HepG2 (cell line): ENCODE results near the gene IFNA7. TPM values are rescaled to one million over a fixed set of nuclear protein-coding genes. Genes with fewer than 3 reads are reported as not detected.
"Not testable (repeated sequence)": the region's sequence is repeated elsewhere in the genome, so short reads cannot be mapped to it uniquely, and the experiment has no call there.

ENCODE experiments used
- ATAC-seq: fragments of 200-7000 bp; cut with Tn5 transposase; 3 replicates; pipeline ENCODE4 v1.9.1; 2020; ENCODE audit warnings: mild to moderate bottlenecking, moderate library complexity
- BruUV-seq: library from RNA; stranded (reverse); fragments of 400-500 nt; replicated peaks from 2 replicates; lab custom pipeline; 2021; lab: Mats Ljungman, UMichigan
- CTCF ChIA-PET: fragments of 300-600 bp; formaldehyde crosslinking; extraction: SDS; loops from one replicate; lab custom pipeline; 2021; ENCODE audit warnings: low total read pairs, inconsistent platforms, low intra/inter-chr PET ratio; lab: Yijun Ruan, JAX
- POLR2A ChIA-PET: fragments of 350-600 bp; sonication (Branson Sonifier 250); formaldehyde crosslinking; loops from one replicate; lab custom pipeline; 2020; ENCODE audit warnings: antibody characterized with exemption, inconsistent platforms; lab: Yijun Ruan, JAX
- DNase-seq: peaks from one replicate; pipeline ENCODE4 v3.0.0-alpha.2; 2015; ENCODE audit warnings: low spot score
- FAIRE-seq: peaks from 3 replicates; lab custom pipeline; 2011; peaks lifted over from hg19 to GRCh38; lab: Jason Lieb, UNC
- H2AFZ ChIP-seq: one replicate; pipeline ENCODE4 v1.6.1; 2011; ENCODE audit warnings: low read length, inconsistent platforms
- H3K27ac ChIP-seq: fragments of 300-600 bp; 3 replicates; pipeline ENCODE4 v1.8.0; 2011; ENCODE audit warnings: mixed run types, mild to moderate bottlenecking, mixed read lengths, low read length, inconsistent platforms; ENCODE audit not compliant: insufficient read depth; ENCODE audit errors: extremely low read length
- H3K27me3 ChIP-seq, 2 experiments: fragments of 200-600 bp in 1 of 2; 2 replicates in 1 of 2; 3 replicates in 1 of 2; pipeline versions ENCODE4 v1.6.0 to v1.8.0; 2011; ENCODE audit warnings: low read length in 2 of 2, mild to moderate bottlenecking in 2 of 2, moderate library complexity in 2 of 2, inconsistent platforms in 1 of 2; ENCODE audit not compliant: insufficient read depth in 2 of 2, control insufficient read depth in 1 of 2
- H3K36me3 ChIP-seq, 2 experiments: fragments of 200-600 bp in 1 of 2; replicated peaks in 1 of 2; 2 replicates in 1 of 2; 3 replicates in 1 of 2; pipeline versions ENCODE4 v1.5.1 to v1.8.0; 2011; ENCODE audit warnings: low read length in 2 of 2, inconsistent platforms in 1 of 2; ENCODE audit not compliant: insufficient read depth in 2 of 2, control insufficient read depth in 1 of 2
- H3K4me1 ChIP-seq: 2 replicates; pipeline ENCODE4 v1.5.1; 2012; ENCODE audit warnings: low read length, inconsistent platforms; ENCODE audit not compliant: insufficient read depth
- H3K4me2 ChIP-seq: 2 replicates; pipeline ENCODE4 v1.6.0; 2011; ENCODE audit warnings: low read depth, low read length, inconsistent platforms
- H3K4me3 ChIP-seq, 3 experiments: fragments of 200-600 bp in 1 of 3; sonication (generic), shearing (Covaris generic) in 1 of 3; replicated peaks in 1 of 3; 2 replicates each; pipeline ENCODE4 v1.5.1; 2011 to 2016; ENCODE audit warnings: low read length in 3 of 3, inconsistent platforms in 2 of 3, low read depth in 2 of 3, mild to moderate bottlenecking in 2 of 3, control low read depth in 1 of 3, mixed read lengths in 1 of 3; ENCODE audit not compliant: insufficient read depth in 1 of 3
- H3K79me2 ChIP-seq: one replicate; pipeline ENCODE4 v1.6.1; 2011; ENCODE audit warnings: low read length, inconsistent platforms; ENCODE audit not compliant: insufficient read depth
- H3K9ac ChIP-seq: 2 replicates; pipeline ENCODE4 v1.6.0; 2011; ENCODE audit warnings: mild to moderate bottlenecking, low read depth, low read length, inconsistent platforms; ENCODE audit not compliant: insufficient read depth
- H3K9me3 ChIP-seq: 2 replicates; pipeline ENCODE4 v1.5.1; 2012; ENCODE audit warnings: mild to moderate bottlenecking, low read length
- H4K20me1 ChIP-seq: 2 replicates; pipeline ENCODE4 v1.6.0; 2011; ENCODE audit warnings: inconsistent platforms, mild to moderate bottlenecking, low read length, moderate library complexity; ENCODE audit not compliant: insufficient read depth
- DBP ChIP-seq: sonication (generic); formaldehyde crosslinking; IDR thresholded peaks from 2 replicates; pipeline ENCODE4 v1.4.0; 2020; ENCODE audit warnings: missing genetic modification reagents; ENCODE audit errors: not compliant biosample characterization
- FOXK1 ChIP-seq: sonication (generic); formaldehyde crosslinking; IDR thresholded peaks from 2 replicates; pipeline ENCODE4 v1.4.0; 2020; ENCODE audit warnings: low read depth, missing genetic modification reagents, borderline replicate concordance
- FOXP1 ChIP-seq, 2 experiments: fragments of 450-650 bp in 1 of 2; IDR thresholded peaks; 2 replicates each; pipeline ENCODE4 v1.6.1; 2017 to 2018; ENCODE audit warnings: antibody characterized with exemption in 1 of 2
- GABPB1 ChIP-seq: IDR thresholded peaks from 2 replicates; pipeline ENCODE4 v1.6.1; 2016; ENCODE audit warnings: mild to moderate bottlenecking, missing genetic modification reagents, moderate library complexity, missing compliant biosample characterization
- GMEB2 ChIP-seq: IDR thresholded peaks from 2 replicates; pipeline ENCODE4 v1.6.1; 2016; ENCODE audit warnings: missing biosample characterization, missing genetic modification reagents, low read depth
- KAT7 ChIP-seq: IDR thresholded peaks from 2 replicates; pipeline ENCODE4 v1.6.1; 2018; ENCODE audit warnings: borderline replicate concordance, missing compliant biosample characterization
- SMARCC2 ChIP-seq: fragments of 450-650 bp; IDR thresholded peaks from 2 replicates; pipeline ENCODE4 v1.6.1; 2017; ENCODE audit warnings: antibody characterized with exemption, mild to moderate bottlenecking
- SP4 ChIP-seq: sonication (generic); formaldehyde crosslinking; IDR thresholded peaks from 2 replicates; pipeline ENCODE4 v1.8.1; 2023; ENCODE audit warnings: mild to moderate bottlenecking, missing genetic modification reagents
- U2AF1 ChIP-seq: fragments of 200-400 bp; formaldehyde crosslinking; optimal IDR thresholded peaks from 2 replicates; pipeline ENCODE3; 2017; ENCODE audit warnings: mild to moderate bottlenecking, low read depth, low read length
- ZFP36L2 ChIP-seq: sonication (generic); formaldehyde crosslinking; IDR thresholded peaks from 2 replicates; pipeline ENCODE4 v1.4.0; 2020; ENCODE audit warnings: missing genetic modification reagents
- ZNF275 ChIP-seq: sonication (generic); formaldehyde crosslinking; IDR thresholded peaks from 2 replicates; pipeline ENCODE4 v1.8.0; 2022; ENCODE audit warnings: missing genetic modification reagents, mild to moderate bottlenecking, inconsistent platforms, borderline replicate concordance
- ZNF543 ChIP-seq: sonication (generic); formaldehyde crosslinking; IDR thresholded peaks from 2 replicates; pipeline ENCODE4 v1.4.0; 2020; ENCODE audit warnings: mild to moderate bottlenecking, missing genetic modification reagents
- ZNF747 ChIP-seq: sonication (generic); formaldehyde crosslinking; IDR thresholded peaks from 2 replicates; pipeline ENCODE4 v1.8.1; 2023; ENCODE audit warnings: missing genetic modification reagents, mild to moderate bottlenecking, borderline replicate concordance
- ZNF777 ChIP-seq: sonication (generic); formaldehyde crosslinking; IDR thresholded peaks from 2 replicates; pipeline ENCODE4 v1.4.0; 2020; ENCODE audit warnings: missing genetic modification reagents
- ZNF816 ChIP-seq: sonication (generic); formaldehyde crosslinking; IDR thresholded peaks from 2 replicates; pipeline ENCODE4 v1.8.0; 2022; ENCODE audit warnings: missing genetic modification reagents, mild to moderate bottlenecking, borderline replicate concordance
- WGBS: methylation state at CpG from one replicate; pipeline ENCODE4 v1.1.6; 2017; ENCODE audit warnings: low lambda C conversion rate; 5-methylcytosine and 5-hydroxymethylcytosine counted together
- in situ Hi-C: cut with HindIII; loops from 2 replicates; pipeline ENCODE4 v1.10.0; 2017; ENCODE audit warnings: low pct_unique_long_range_greater_than_20kb; ENCODE audit not compliant: extremely low pct_ligation_motif_present
- intact Hi-C: fragments of 100-400 bp; cut with micrococcal nuclease; formaldehyde crosslinking; loops from one replicate; pipeline ENCODE4 v1.10.0; 2022; ENCODE audit not compliant: unreplicated experiment
- polyA plus RNA-seq, 8 experiments: library from polyadenylated mRNA; depleted of rRNA in 3 of 8; stranded (reverse) in 7 of 8; unstranded in 1 of 8; fragments of >200 nt; fragmentation: Illumina TruSeq in 4 of 8; extraction: Trizol in 4 of 8; gene quantifications; 2 replicates each; pipeline versions ENCODE4 v1.2.1 to v1.2.3, GENCODE V29; 2011 to 2016; ENCODE audit warnings: low read depth in 4 of 8, missing spikeins in 1 of 8, mixed read lengths in 1 of 8; ENCODE audit not compliant: insufficient read depth in 1 of 8
- total RNA-seq, 5 experiments: library from RNA; depleted of rRNA; stranded (reverse); fragments of >200 nt; fragmentation: Illumina TruSeq; extraction: Trizol; gene quantifications; 2 replicates each; pipeline ENCODE4 v1.2.3, GENCODE V29; 2016; ENCODE audit warnings: low read depth in 1 of 5

IFNA7 gene
- total and polyA plus RNA-seq, 2 of the 13 experiments (the other 11 are each of a cell fraction or from before 2014, with no cell fraction given), result not detected

- no peak for TF ChIP-seq GMEB2 (CRISPR knock-in tag)
- TF ChIP-seq ZFP36L2, result no peak
- no peak for TF ChIP-seq SMARCC2
Observed at GRCh38 chr9:21172156-21172555, 29.8 kb downstream of the IFNA7 start (continued).

- POLR2A ChIA-PET, result no interaction called here
- no peak overlapping the region for H3K9ac ChIP-seq
- no peak overlapping the region for H2AFZ ChIP-seq
- no TSS peak for BruUV-seq
- H3K9me3 ChIP-seq, result no peaks in the 10 kb centered on the region
- no peak for FAIRE-seq
- H3K27ac ChIP-seq, result no peak overlapping the region
- no peaks in the 10 kb centered on the region for H3K36me3 ChIP-seq
- no peaks in the 10 kb centered on the region for H4K20me1 ChIP-seq
- WGBS, result 4% methylated on average over 1 of the region's 1 CpG
- CTCF ChIA-PET, result no interaction called here
- TF ChIP-seq ZNF543 (no peak), ZNF747 (no peak), DBP (CRISPR knock-in tag) (no peak), GABPB1 (no peak), ZNF777 (CRISPR knock-in tag) (no peak), KAT7 (CRISPR knock-in tag) (no peak), FOXK1 (CRISPR knock-in tag) (no peak), ZNF275 (CRISPR knock-in tag) (no peak), ZNF816 (CRISPR knock-in tag) (no peak), FOXP1 (IDR thresholded peaks at IDR 0.05) (no peak), FOXP1 (CRISPR knock-in tag; IDR thresholded peaks at IDR 0.05) (no peak), SP4 (no peak), U2AF1 (no peak)
- no peak for ATAC-seq
- no peaks in the 10 kb centered on the region for H3K79me2 ChIP-seq
- H3K4me2 ChIP-seq, result no peak overlapping the region
- in situ Hi-C loops (no loop called here), intact Hi-C loops (no loop called here)
- H3K27me3 ChIP-seq, result no peaks in the 10 kb centered on the region
- no peak for DNase-seq
- H3K4me1 ChIP-seq, result no peaks in the 10 kb centered on the region
- H3K4me3 ChIP-seq, result no peak overlapping the region
Observed at GRCh38 chr9:21171351-21171750, 30.7 kb downstream of the IFNA7 start.

GRCh38 chr9:21166560-21166959 lies 35.4 kb downstream of the IFNA7 start, which contains the start of gene IFNA21:
TSS of gene IFNA21 (minus strand) at chr9:21166660. CDS start at chr9:21166612, 48 bp downstream.
- POLR2A ChIA-PET, H3K27me3 ChIP-seq, H3K27ac ChIP-seq, H3K4me1 ChIP-seq, ATAC-seq, H3K4me3 ChIP-seq, H3K4me2 ChIP-seq, in situ Hi-C loops, CTCF ChIA-PET, BruUV-seq, H3K79me2 ChIP-seq, H3K9ac ChIP-seq, H3K36me3 ChIP-seq, H2AFZ ChIP-seq, FAIRE-seq, H3K9me3 ChIP-seq, H4K20me1 ChIP-seq, intact Hi-C loops, DNase-seq: not testable (repeated sequence)
- 5% methylated on average over 1 of the region's 2 CpGs for WGBS
